NCI-H1694 treated with DMSO at 0.1 percent for 48 hours (cell line): ENCODE data around the gene ENTPD2.
"Not testable (repeated sequence)": the region's sequence is repeated elsewhere in the genome, so short reads cannot be mapped to it uniquely, and the experiment has no call there.

ENCODE experiments used
- DNase-seq: peaks from one replicate; lab custom pipeline; 2025; lab: John Stamatoyannopoulos, UW

The ENTPD2 gene

GRCh38 chr9:137015976-137016375 is 37.9 kb downstream of the ENTPD2 start:
- DNase-seq: no peak

- DNase-seq: no peak
These were observed 38.3 kb downstream of the ENTPD2 start for GRCh38 chr9:137015540-137015930.

- no peak for DNase-seq
These were observed 38.9 kb downstream of the ENTPD2 start for GRCh38 chr9:137014776-137015539.

GRCh38 chr9:137014166-137014565 is 39.7 kb downstream of the ENTPD2 start:
- DNase-seq: no peak

- DNase-seq: no peak
These were observed 40.3 kb downstream of the ENTPD2 start for GRCh38 chr9:137013571-137013940.

- no peak for DNase-seq
These were observed 40.9 kb downstream of the ENTPD2 start for GRCh38 chr9:137012694-137013570.

GRCh38 chr9:137011907-137012675 is 41.8 kb downstream of the ENTPD2 start:
- no peak for DNase-seq

GRCh38 chr9:137011156-137011555 is 42.7 kb downstream of the ENTPD2 start:
- no peak for DNase-seq

- DNase-seq: no peak
These were observed 43.7 kb downstream of the ENTPD2 start for GRCh38 chr9:137009938-137010732.

GRCh38 chr9:137009217-137009616 is 44.6 kb downstream of the ENTPD2 start:
- no peak for DNase-seq

GRCh38 chr9:137008312-137008711 is 45.5 kb downstream of the ENTPD2 start:
- DNase-seq: no peak

GRCh38 chr9:137007816-137008270 is 46.0 kb downstream of the ENTPD2 start:
- DNase-seq: no peak

- no peak for DNase-seq
These were observed 46.6 kb downstream of the ENTPD2 start for GRCh38 chr9:137007108-137007815.

GRCh38 chr9:137006116-137007003 is 47.5 kb downstream of the ENTPD2 start:
- DNase-seq: no peak

GRCh38 chr9:137004285-137004684 is 49.6 kb downstream of the ENTPD2 start:
- not testable (repeated sequence) for DNase-seq

- DNase-seq: no peak
These were observed 51.2 kb downstream of the ENTPD2 start for GRCh38 chr9:137002646-137003041.

- DNase-seq: no peak
These were observed 51.8 kb downstream of the ENTPD2 start for GRCh38 chr9:137001857-137002645.

- DNase-seq: no peak
These were observed 53.5 kb downstream of the ENTPD2 start for GRCh38 chr9:137000177-137000930.
